HEK293 (cell line): ENCODE data around the gene GMDS.

Experiments
- KLF16 ChIP-seq: fragments of 450-650 bp; formaldehyde crosslinking; IDR thresholded peaks from 2 replicates; pipeline ENCODE4 v1.5.1; 2017; ENCODE audit warnings: missing biosample characterization, missing genetic modification characterization
- SALL2 ChIP-seq: fragments of 450-650 bp; formaldehyde crosslinking; IDR thresholded peaks from 2 replicates; pipeline ENCODE4 v1.5.0; 2017; ENCODE audit warnings: missing biosample characterization, mild to moderate bottlenecking, missing genetic modification characterization, borderline replicate concordance
- SCRT2 ChIP-seq: fragments of 450-650 bp; formaldehyde crosslinking; IDR thresholded peaks from 2 replicates; pipeline ENCODE4 v1.5.1; 2016; ENCODE audit warnings: missing biosample characterization, missing genetic modification characterization
- YY1 ChIP-seq: fragments of 450-650 bp; formaldehyde crosslinking; IDR thresholded peaks from 2 replicates; pipeline ENCODE4 v1.5.1; 2018; ENCODE audit warnings: missing biosample characterization, missing genetic modification characterization
- ZNF324 ChIP-seq: fragments of 450-650 bp; formaldehyde crosslinking; IDR thresholded peaks from 2 replicates; pipeline ENCODE4 v1.5.1; 2016; ENCODE audit warnings: missing biosample characterization, missing genetic modification characterization
- ZNF585B ChIP-seq: fragments of 450-650 bp; formaldehyde crosslinking; IDR thresholded peaks from 2 replicates; pipeline ENCODE4 v1.5.1; 2016; ENCODE audit warnings: missing biosample characterization, missing genetic modification characterization
- ZNF701 ChIP-seq: fragments of 450-650 bp; formaldehyde crosslinking; IDR thresholded peaks from 2 replicates; pipeline ENCODE4 v1.5.1; 2016; ENCODE audit warnings: missing biosample characterization, missing genetic modification characterization
- ZNF777 ChIP-seq: fragments of 450-650 bp; formaldehyde crosslinking; IDR thresholded peaks from 2 replicates; pipeline ENCODE4 v1.5.1; 2017; ENCODE audit warnings: missing biosample characterization, missing genetic modification characterization, borderline replicate concordance
- ZNF843 ChIP-seq: fragments of 450-650 bp; formaldehyde crosslinking; IDR thresholded peaks from 2 replicates; pipeline ENCODE4 v1.5.1; 2016; ENCODE audit warnings: missing biosample characterization, missing genetic modification characterization
- TF ChIP-seq, protein P1 (sequence below): fragments of 450-650 bp; formaldehyde crosslinking; IDR thresholded peaks from 2 replicates; pipeline ENCODE4 v1.5.1; 2016; ENCODE audit warnings: missing biosample characterization, missing genetic modification characterization

DNA sequence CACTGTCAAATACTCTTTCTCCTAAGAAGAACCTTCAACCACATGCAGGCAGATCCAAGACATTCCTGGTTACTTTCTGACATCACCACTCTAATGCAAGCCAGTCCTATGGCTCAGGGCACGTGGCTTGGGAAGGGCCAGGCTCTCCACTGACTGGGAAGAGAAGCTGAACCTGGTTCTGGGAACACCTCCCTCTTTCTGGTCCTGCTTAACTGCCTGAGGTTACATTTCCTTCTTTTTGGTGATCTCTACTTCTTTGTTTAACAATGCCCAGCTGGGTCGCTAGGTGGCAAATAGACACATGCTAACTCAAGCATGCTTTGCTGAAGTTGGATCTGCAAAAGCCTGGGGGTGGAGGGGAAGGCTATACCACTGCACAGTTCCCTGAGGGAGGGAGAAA, 249.8 kb downstream of the GMDS start:
- no peak for TF ChIP-seq ZNF777
- TF ChIP-seq, protein P1, sequence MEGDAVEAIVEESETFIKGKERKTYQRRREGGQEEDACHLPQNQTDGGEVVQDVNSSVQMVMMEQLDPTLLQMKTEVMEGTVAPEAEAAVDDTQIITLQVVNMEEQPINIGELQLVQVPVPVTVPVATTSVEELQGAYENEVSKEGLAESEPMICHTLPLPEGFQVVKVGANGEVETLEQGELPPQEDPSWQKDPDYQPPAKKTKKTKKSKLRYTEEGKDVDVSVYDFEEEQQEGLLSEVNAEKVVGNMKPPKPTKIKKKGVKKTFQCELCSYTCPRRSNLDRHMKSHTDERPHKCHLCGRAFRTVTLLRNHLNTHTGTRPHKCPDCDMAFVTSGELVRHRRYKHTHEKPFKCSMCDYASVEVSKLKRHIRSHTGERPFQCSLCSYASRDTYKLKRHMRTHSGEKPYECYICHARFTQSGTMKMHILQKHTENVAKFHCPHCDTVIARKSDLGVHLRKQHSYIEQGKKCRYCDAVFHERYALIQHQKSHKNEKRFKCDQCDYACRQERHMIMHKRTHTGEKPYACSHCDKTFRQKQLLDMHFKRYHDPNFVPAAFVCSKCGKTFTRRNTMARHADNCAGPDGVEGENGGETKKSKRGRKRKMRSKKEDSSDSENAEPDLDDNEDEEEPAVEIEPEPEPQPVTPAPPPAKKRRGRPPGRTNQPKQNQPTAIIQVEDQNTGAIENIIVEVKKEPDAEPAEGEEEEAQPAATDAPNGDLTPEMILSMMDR (tag by site-specific recombination): no peak
- TF ChIP-seq YY1: no peak
- TF ChIP-seq ZNF843 (tag by site-specific recombination): no peak
- TF ChIP-seq ZNF701 (tag by site-specific recombination): no peak
- TF ChIP-seq ZNF585B: no peak
- TF ChIP-seq ZNF324 (tag by site-specific recombination): no peak
- no peak for TF ChIP-seq SALL2 (tag by site-specific recombination)
- TF ChIP-seq SCRT2 (tag by site-specific recombination): no peak
- no peak for TF ChIP-seq KLF16
